GM11168 (cell line): ENCODE data around the gene SLC24A3.

Experiments
- in situ Hi-C: fragments of 300-500 bp; cut with MboI; formaldehyde crosslinking; loops from one replicate; pipeline ENCODE4 v1.12.0; 2022; ENCODE audit warnings: low sequenced_read_pairs; ENCODE audit not compliant: unreplicated experiment

SLC24A3 gene

GRCh38 chr20:19712721-19713260, 500.3 kb downstream of the SLC24A3 start:
- in situ Hi-C loops: no loop called here

GRCh38 chr20:19713822-19714578, 501.6 kb downstream of the SLC24A3 start:
- in situ Hi-C loops: no loop called here

DNA sequence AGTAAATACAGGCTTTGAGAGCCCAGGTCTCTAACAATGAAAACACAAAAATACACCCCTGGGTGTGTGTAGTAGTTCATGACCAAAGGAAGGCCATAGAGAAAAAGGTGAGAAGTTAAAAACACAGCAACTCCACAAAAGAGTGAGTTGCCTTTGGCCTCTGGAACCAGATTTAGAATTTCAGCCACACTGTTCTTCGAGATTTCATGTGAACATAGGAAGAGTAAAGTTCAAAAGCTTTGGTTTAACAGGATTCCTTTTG, 502.1 kb downstream of the SLC24A3 start:
- in situ Hi-C loops: no loop called here

GRCh38 chr20:19715986-19716385, 503.5 kb downstream of the SLC24A3 start:
- in situ Hi-C loops: no loop called here

GRCh38 chr20:19718880-19719279, 506.4 kb downstream of the SLC24A3 start:
- in situ Hi-C loops: no loop called here

DNA sequence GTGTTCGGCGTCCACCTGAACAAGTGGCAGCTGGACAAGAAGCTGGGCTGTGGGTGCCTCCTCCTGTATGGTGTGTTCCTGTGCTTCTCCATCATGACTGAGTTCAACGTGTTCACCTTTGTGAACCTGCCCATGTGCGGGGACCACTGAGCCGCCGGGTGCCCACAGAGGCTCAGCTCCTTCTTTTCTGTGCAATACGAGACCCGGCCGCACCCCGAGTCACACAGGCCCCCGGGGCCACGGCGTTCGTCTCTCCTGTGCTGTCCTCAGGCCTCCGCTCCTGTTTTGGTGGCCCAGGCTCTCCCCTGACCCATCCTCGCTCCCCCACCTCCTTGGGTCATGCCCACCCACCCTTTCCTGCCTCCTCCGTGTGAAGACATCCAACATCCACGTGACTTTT, 508.5 kb downstream of the SLC24A3 start:
- in situ Hi-C loops: no loop called here

GRCh38 chr20:19723051-19723450, 510.6 kb downstream of the SLC24A3 start:
- in situ Hi-C loops: no loop called here

DNA sequence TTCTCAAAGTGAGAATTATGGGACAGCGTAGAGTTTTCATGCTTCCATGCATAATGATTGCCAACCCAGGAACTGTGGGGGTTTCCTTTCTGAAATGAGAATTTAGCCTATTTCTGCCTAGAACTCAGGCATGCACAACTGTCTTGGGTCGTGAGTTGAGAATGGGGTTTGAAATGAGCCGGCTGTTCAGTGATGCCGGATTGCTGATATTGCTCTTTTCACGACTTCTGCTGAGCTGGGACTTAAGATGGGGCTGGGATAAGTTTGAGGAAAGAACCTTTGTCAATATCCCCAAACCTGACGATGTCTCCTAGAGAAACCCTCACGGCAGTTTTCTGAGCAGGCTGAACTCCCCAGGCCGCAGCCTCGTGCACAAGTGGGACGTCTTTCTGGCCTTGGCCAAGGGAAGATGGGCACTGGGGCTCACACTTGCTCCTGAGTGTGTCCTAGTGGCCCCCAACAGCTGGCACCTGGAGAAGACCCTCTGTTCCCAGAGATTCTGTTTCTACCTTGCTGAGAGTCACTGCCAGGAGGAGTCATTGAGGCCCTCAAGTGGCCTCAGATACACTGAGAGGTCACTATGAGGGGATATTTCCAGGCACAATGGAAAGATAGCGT, 511.5 kb downstream of the SLC24A3 start:
- in situ Hi-C loops: no loop called here

DNA sequence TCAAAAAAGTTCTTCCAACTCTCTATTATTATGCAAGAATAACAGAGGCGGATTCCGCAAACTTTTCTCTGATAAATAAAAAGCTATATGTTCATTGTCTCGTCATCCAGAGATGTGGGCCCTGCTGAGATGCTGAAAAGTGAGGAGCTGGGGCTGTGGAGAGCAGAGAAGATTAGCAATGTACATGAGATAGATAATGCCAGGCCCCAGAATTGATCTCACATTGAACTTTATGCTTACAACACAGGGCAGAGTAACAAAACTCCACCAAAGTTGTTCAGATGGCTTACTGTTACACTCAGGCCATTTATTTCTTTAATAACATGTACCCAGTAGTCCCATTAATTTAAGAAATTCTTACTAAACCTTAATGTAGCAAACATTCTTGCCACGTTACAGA, 512.9 kb downstream of the SLC24A3 start:
- in situ Hi-C loops: no loop called here

- in situ Hi-C loops: no loop called here
Measured at GRCh38 chr20:19725814-19726525, 513.5 kb downstream of the SLC24A3 start.

- in situ Hi-C loops: no loop called here
Measured at GRCh38 chr20:19727251-19727847, 514.9 kb downstream of the SLC24A3 start.

DNA sequence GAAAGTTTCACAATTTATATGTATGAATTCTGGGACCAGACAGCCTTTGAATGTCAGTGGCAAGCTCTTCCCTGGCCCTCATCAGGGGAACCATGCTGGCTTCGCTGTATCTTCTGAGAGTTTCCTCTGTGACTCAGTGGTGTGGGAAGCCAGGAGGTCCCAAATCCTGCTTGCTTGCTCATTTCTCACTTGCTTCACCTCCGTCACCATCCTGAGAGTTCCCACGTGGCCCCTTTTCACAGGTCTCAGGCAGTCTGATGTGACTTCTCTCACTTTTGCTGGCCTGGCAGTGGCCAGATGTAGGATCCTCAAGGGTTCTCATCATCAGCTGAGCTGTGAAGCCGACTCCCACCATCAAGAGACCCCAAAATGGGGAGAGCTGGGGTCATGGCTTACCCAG, 517.2 kb downstream of the SLC24A3 start:
- in situ Hi-C loops: no loop called here

DNA sequence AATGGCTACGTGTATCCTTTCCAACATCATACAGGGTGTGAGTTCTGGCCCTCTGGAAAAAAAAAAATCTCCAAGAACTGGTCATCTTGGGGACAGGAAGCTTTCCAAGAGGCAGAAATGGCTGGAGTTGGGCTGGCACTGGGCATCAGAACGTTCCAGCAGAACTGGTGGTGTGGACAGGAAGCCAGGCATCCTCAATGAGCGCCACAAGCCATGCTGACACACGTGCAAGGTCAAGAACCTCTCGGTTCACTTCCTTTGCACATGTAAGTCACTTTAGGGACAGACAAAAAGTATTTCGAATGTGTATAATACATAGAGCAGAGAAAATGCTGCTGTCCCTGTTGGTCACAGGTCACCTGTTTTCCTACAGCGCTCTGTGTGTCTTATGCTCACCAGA, 518.3 kb downstream of the SLC24A3 start:
- in situ Hi-C loops: no loop called here

DNA sequence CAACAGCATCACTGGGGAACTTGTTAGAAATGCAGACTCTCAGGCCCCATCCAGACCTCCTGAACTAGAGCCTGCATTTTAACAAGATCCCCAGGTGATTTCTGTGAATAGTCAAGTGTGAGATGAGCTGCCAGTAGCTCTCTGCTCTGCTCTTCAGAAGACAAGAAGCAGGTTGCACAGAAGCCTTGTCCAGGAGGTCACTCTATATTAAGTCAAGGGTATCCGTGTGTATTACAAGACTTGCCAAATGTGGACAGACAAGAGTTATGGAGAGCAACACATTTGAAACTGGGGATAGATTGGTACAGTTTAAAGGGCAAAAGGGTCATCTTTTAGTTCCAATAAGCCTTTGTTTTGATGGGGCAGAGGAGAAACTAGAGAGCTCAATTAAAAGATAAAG, 522.4 kb downstream of the SLC24A3 start:
- in situ Hi-C loops: no loop called here

DNA sequence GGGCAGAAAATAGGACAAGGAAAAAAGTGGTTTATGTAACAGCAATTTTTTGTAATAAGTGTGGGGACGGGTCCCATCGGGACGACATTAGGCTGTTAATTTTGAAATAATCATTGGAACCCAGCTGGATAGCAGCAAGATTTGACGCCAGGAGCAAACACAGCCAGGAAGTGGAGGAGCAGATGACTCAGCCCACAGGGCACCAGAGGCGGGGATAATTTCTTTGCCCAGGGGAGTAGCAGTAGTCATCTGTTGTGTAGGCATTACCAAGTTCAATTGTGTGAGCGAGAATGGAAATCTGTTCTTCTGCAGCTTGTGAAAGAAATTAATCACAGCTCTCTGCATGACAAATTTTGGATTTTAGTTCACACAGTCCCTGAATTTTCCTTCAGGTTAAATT, 523.0 kb downstream of the SLC24A3 start:
- in situ Hi-C loops: no loop called here

- in situ Hi-C loops: no loop called here
Measured at GRCh38 chr20:19737025-19737424, 524.6 kb downstream of the SLC24A3 start.

GRCh38 chr20:19738951-19739350, 526.5 kb downstream of the SLC24A3 start:
- in situ Hi-C loops: no loop called here

DNA sequence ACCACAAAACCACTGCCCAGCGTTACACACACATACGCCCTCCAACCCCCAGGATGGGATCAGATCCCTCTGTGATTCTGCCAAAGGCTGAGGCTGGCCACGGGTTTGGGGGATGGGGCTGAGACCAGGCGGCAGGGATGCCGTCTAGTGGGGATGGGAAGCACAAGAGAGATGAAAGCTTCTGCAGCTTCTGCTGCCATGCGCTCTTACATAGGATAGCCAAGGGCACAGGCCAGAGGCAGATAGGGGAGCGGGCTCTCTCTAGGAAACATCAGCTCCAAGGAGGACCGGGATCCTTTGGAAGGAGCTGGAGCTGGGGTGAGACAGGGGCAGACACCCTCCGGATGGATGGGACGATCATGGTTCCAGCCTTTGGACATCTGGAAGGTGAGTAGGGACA, 526.9 kb downstream of the SLC24A3 start:
- in situ Hi-C loops: no loop called here

- in situ Hi-C loops: no loop called here
Measured at GRCh38 chr20:19740512-19740911, 528.1 kb downstream of the SLC24A3 start.

DNA sequence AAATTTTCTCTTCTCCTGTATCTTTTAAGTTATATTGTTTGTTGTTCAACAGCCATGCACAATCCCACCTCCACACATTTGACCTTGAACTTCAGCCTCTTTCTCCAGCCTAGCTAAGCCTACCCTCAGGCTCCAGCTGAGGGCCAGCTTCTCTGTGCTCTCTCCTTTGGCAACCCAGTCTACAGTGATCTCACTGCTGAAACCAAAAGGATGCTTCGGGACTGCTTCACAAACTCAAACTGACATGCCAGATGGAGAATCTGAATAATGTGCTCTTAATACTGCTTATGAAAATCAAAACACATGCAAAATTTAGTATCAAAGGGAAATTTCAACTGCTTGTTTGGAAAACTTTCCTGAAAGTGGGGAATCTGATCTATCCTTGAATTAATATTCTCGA, 529.5 kb downstream of the SLC24A3 start:
- in situ Hi-C loops: no loop called here
